Right ventricle myocardium inferior (tissue), 1 donor: ENCODE data around the gene CXorf38. TPM values are rescaled to one million over a fixed set of nuclear protein-coding genes. Genes with fewer than 3 reads are reported as not detected.

Experiments
- ATAC-seq: fragments of 200-7000 bp; cut with Tn5 transposase; one replicate; pipeline ENCODE4 v1.9.1; 2020; ENCODE audit warnings: mild to moderate bottlenecking, moderate library complexity
- DNase-seq: peaks from one replicate; pipeline ENCODE4 v3.0.0; 2021; ENCODE audit errors: missing footprints
- intact Hi-C: fragments of 100-400 bp; cut with DNase I; formaldehyde crosslinking; loops from one replicate; pipeline ENCODE4 v1.11.0; 2022
- long read RNA-seq: library from polyadenylated mRNA; unstranded; transcript quantifications from one replicate; pipeline ENCODE4 v2.0.0, GENCODE V29; 2021
- total RNA-seq: library from RNA; stranded (reverse); fragmentation: NEBNext Ultra II Directional; extraction: Animal tissue kit (Norgen Biotek cat#: 25700); gene quantifications from one replicate; pipeline ENCODE4 v1.2.1, GENCODE V29; 2021
- donor health status: DM: no; HTN: yes; CAD: no; lungs with severe emphysema.

The CXorf38 gene
- total RNA-seq = 5.2 TPM
- long read RNA-seq, partial matches to known transcripts = 0 of 8 reads
- long read RNA-seq, other reads (novel, unspliced or antisense) = 3 of 8 reads

GRCh38 chrX:40647307-40648197 is at the start of gene CXorf38:
TSS of gene CXorf38 (minus strand) at chrX:40647561. CDS start at chrX:40647520, 41 bp downstream.
- intact Hi-C loops = loop anchor here (2.0 kb wide), 1 partner anchor 147 kb away; no protein-coding TSS in a partner anchor

GRCh38 chrX:40694802-40695201 is 47.4 kb upstream of the CXorf38 start:
- ATAC-seq = no peak
- no peak for DNase-seq
- intact Hi-C loops = no loop called here

More at GRCh38 chrX:40647307-40648197, at the start of gene CXorf38:
- peak; percentile 91 for ATAC-seq
- peak; percentile 94 for DNase-seq

- no peak for DNase-seq
- intact Hi-C loops = no loop called here
- no peak for ATAC-seq
Measured at GRCh38 chrX:40688929-40689328, 41.6 kb upstream of the CXorf38 start.

GRCh38 chrX:40687169-40687568 is 39.8 kb upstream of the CXorf38 start:
- no peak for ATAC-seq

GRCh38 chrX:40685362-40685918 is 38.1 kb upstream of the CXorf38 start:
- DNase-seq (no peak), ATAC-seq (no peak)
- intact Hi-C loops = no loop called here

More at GRCh38 chrX:40687169-40687568, 39.8 kb upstream of the CXorf38 start:
- DNase-seq = no peak
- intact Hi-C loops = no loop called here

GRCh38 chrX:40684092-40684491 is 36.7 kb upstream of the CXorf38 start:
- DNase-seq (no peak), ATAC-seq (no peak)
- intact Hi-C loops = no loop called here

GRCh38 chrX:40683245-40683644 is 35.9 kb upstream of the CXorf38 start:
- ATAC-seq (no peak), DNase-seq (no peak)
- intact Hi-C loops = no loop called here

- ATAC-seq = peak; percentile 16
- intact Hi-C loops = no loop called here
Measured at GRCh38 chrX:40671126-40671525, 23.8 kb upstream of the CXorf38 start.

GRCh38 chrX:40663880-40664630 is 16.7 kb upstream of the CXorf38 start:
- intact Hi-C loops = no loop called here
- no peak for DNase-seq
- no peak for ATAC-seq

More at GRCh38 chrX:40671126-40671525, 23.8 kb upstream of the CXorf38 start:
- DNase-seq = no peak

- no peak for ATAC-seq
- DNase-seq = no peak
- intact Hi-C loops = no loop called here
Measured at GRCh38 chrX:40663078-40663740, 15.8 kb upstream of the CXorf38 start.

GRCh38 chrX:40661489-40661888 is 14.1 kb upstream of the CXorf38 start:
- intact Hi-C loops = no loop called here
- no peak for DNase-seq
- no peak for ATAC-seq

GRCh38 chrX:40660381-40660780 is 13.0 kb upstream of the CXorf38 start:
- DNase-seq (no peak), ATAC-seq (no peak)
- intact Hi-C loops = no loop called here

- DNase-seq (no peak), ATAC-seq (no peak)
- intact Hi-C loops = loop anchor here (10.0 kb wide), 2 partner anchors 81 to 601 kb away; partner anchors contain the start of gene MED14
Measured at GRCh38 chrX:40653535-40653934, 6.2 kb upstream of the CXorf38 start.

- ATAC-seq (no peak), DNase-seq (no peak)
- intact Hi-C loops = loop anchor here (10.0 kb wide), 2 partner anchors 82 to 602 kb away; partner anchors contain the start of gene MED14
Measured at GRCh38 chrX:40652664-40653063, 5.3 kb upstream of the CXorf38 start.

- DNase-seq (no peak), ATAC-seq (no peak)
- intact Hi-C loops = loop anchor here (10.0 kb wide), 2 partner anchors 83 to 603 kb away; partner anchors contain the start of gene MED14
Measured at GRCh38 chrX:40651620-40652223, 4.4 kb upstream of the CXorf38 start.

- DNase-seq (peak; percentile 70), ATAC-seq (peak; percentile 49)
- intact Hi-C loops = no loop called here
Measured at GRCh38 chrX:40646489-40647306, 663 bp downstream of the CXorf38 start.

GRCh38 chrX:40644821-40645358 is 2.5 kb downstream of the CXorf38 start:
- DNase-seq (no peak), ATAC-seq (peak; percentile 22)
- intact Hi-C loops = no loop called here
